ENCODE measurements around the gene CDT1.

Gene CDT1

GRCh38 chr16:88815901-88816589, 12.5 kb downstream of the CDT1 start:
- no CpG with 5 or more reads among the region's 19 CpGs for WGBS (ENCODE audit: extremely low coverage, insufficient coverage, low lambda C conversion rate)
- no peak overlapping the region for H2BK5ac ChIP-seq (ENCODE audit: low read length)
- no peak overlapping the region for H3K27ac ChIP-seq (ENCODE audit: low read depth, low read length)
- no peaks in the 10 kb centered on the region for H3K79me1 ChIP-seq (ENCODE audit: low read length)
- H3K4ac ChIP-seq (ENCODE audit: low read depth, low read length), result no peak overlapping the region
- H3K79me2 ChIP-seq (ENCODE audit: control insufficient read depth, insufficient read depth, low read length), result peaks cover 6% of the 10 kb centered on the region
- H3K4me3 ChIP-seq (ENCODE audit: low read length), result no peak overlapping the region
- no peak overlapping the region for H3K9ac ChIP-seq (ENCODE audit: low read length)
- H3K23ac ChIP-seq (ENCODE audit: low read length), result no peak overlapping the region
- H2BK120ac ChIP-seq (ENCODE audit: low read depth, low read length), result no peak overlapping the region
- no peak overlapping the region for H3K4me2 ChIP-seq (ENCODE audit: low read length)
- no peak overlapping the region for H3K56ac ChIP-seq (ENCODE audit: low read length)
- no peak overlapping the region for H4K8ac ChIP-seq (ENCODE audit: low read depth, low read length)
- no peaks in the 10 kb centered on the region for H3K4me1 ChIP-seq (ENCODE audit: control insufficient read depth, low read depth, low read length)
- no peak for DNase-seq
- H2BK15ac ChIP-seq (replicated peaks; ENCODE audit: low read depth), result no peak overlapping the region
- H3K27me3 ChIP-seq (ENCODE audit: insufficient read depth, low read length, poor library complexity), result no peaks in the 10 kb centered on the region
- H3K36me3 ChIP-seq (ENCODE audit: control insufficient read depth, insufficient read depth, low read length), result no peaks in the 10 kb centered on the region
- no peak overlapping the region for H4K5ac ChIP-seq (ENCODE audit: low read length)
- no peak overlapping the region for H2AK5ac ChIP-seq (ENCODE audit: low read length)
- no peak overlapping the region for H3K18ac ChIP-seq (ENCODE audit: low read length)

GRCh38 chr16:88816736-88817535, 13.3 kb downstream of the CDT1 start:
- Histone ChIP-seq H4K8ac (ENCODE audit: low read depth, low read length) (no peak overlapping the region), H3K27me3 (ENCODE audit: insufficient read depth, low read length, poor library complexity) (no peaks in the 10 kb centered on the region), H2BK5ac (ENCODE audit: low read length) (no peak overlapping the region), H3K79me2 (ENCODE audit: control insufficient read depth, insufficient read depth, low read length) (no peaks in the 10 kb centered on the region), H3K4ac (ENCODE audit: low read depth, low read length) (no peak overlapping the region), H3K4me1 (ENCODE audit: control insufficient read depth, low read depth, low read length) (no peaks in the 10 kb centered on the region), H3K23ac (ENCODE audit: low read length) (no peak overlapping the region), H3K27ac (ENCODE audit: low read depth, low read length) (no peak overlapping the region), H2BK120ac (ENCODE audit: low read depth, low read length) (no peak overlapping the region), H3K79me1 (ENCODE audit: low read length) (no peaks in the 10 kb centered on the region), H3K18ac (ENCODE audit: low read length) (no peak overlapping the region), H3K4me3 (ENCODE audit: low read length) (no peak overlapping the region), H3K9ac (ENCODE audit: low read length) (no peak overlapping the region), H3K56ac (ENCODE audit: low read length) (no peak overlapping the region), H3K4me2 (ENCODE audit: low read length) (no peak overlapping the region), H3K36me3 (ENCODE audit: control insufficient read depth, insufficient read depth, low read length) (no peaks in the 10 kb centered on the region), H2BK15ac (replicated peaks; ENCODE audit: low read depth) (no peak overlapping the region), H2AK5ac (ENCODE audit: low read length) (no peak overlapping the region), H4K5ac (ENCODE audit: low read length) (no peak overlapping the region)
- WGBS (ENCODE audit: extremely low coverage, insufficient coverage, low lambda C conversion rate), result no CpG with 5 or more reads among the region's 41 CpGs
- no peak for DNase-seq

GRCh38 chr16:88817785-88818574, 14.4 kb downstream of the CDT1 start:
- no peaks in the 10 kb centered on the region for H3K79me2 ChIP-seq (ENCODE audit: control insufficient read depth, insufficient read depth, low read length)
- H3K27ac ChIP-seq (ENCODE audit: low read depth, low read length), result no peak overlapping the region
- no peak overlapping the region for H2BK5ac ChIP-seq (ENCODE audit: low read length)
- H3K4me2 ChIP-seq (ENCODE audit: low read length), result no peak overlapping the region
- WGBS (ENCODE audit: extremely low coverage, insufficient coverage, low lambda C conversion rate), result no CpG with 5 or more reads among the region's 40 CpGs
- no peak overlapping the region for H3K4ac ChIP-seq (ENCODE audit: low read depth, low read length)
- no peak overlapping the region for H4K5ac ChIP-seq (ENCODE audit: low read length)
- H3K56ac ChIP-seq (ENCODE audit: low read length), result no peak overlapping the region
- no peaks in the 10 kb centered on the region for H3K4me1 ChIP-seq (ENCODE audit: control insufficient read depth, low read depth, low read length)
- H3K4me3 ChIP-seq (ENCODE audit: low read length), result no peak overlapping the region
- no peak overlapping the region for H3K18ac ChIP-seq (ENCODE audit: low read length)
- no peak overlapping the region for H2BK120ac ChIP-seq (ENCODE audit: low read depth, low read length)
- no peak overlapping the region for H4K8ac ChIP-seq (ENCODE audit: low read depth, low read length)
- no peak overlapping the region for H2BK15ac ChIP-seq (replicated peaks; ENCODE audit: low read depth)
- no peaks in the 10 kb centered on the region for H3K36me3 ChIP-seq (ENCODE audit: control insufficient read depth, insufficient read depth, low read length)
- no peak overlapping the region for H3K9ac ChIP-seq (ENCODE audit: low read length)
- H3K79me1 ChIP-seq (ENCODE audit: low read length), result no peaks in the 10 kb centered on the region
- DNase-seq, result no peak
- no peak overlapping the region for H2AK5ac ChIP-seq (ENCODE audit: low read length)
- H3K23ac ChIP-seq (ENCODE audit: low read length), result no peak overlapping the region
- H3K27me3 ChIP-seq (ENCODE audit: insufficient read depth, low read length, poor library complexity), result no peaks in the 10 kb centered on the region

GRCh38 chr16:88818575-88818874, 14.9 kb downstream of the CDT1 start:
- Histone ChIP-seq H2BK120ac (ENCODE audit: low read depth, low read length) (no peak overlapping the region), H2BK15ac (replicated peaks; ENCODE audit: low read depth) (no peak overlapping the region), H4K5ac (ENCODE audit: low read length) (no peak overlapping the region), H3K36me3 (ENCODE audit: control insufficient read depth, insufficient read depth, low read length) (no peaks in the 10 kb centered on the region), H3K4me3 (ENCODE audit: low read length) (no peak overlapping the region), H3K79me1 (ENCODE audit: low read length) (no peaks in the 10 kb centered on the region), H3K4ac (ENCODE audit: low read depth, low read length) (no peak overlapping the region), H3K4me2 (ENCODE audit: low read length) (no peak overlapping the region), H3K27ac (ENCODE audit: low read depth, low read length) (no peak overlapping the region), H3K56ac (ENCODE audit: low read length) (no peak overlapping the region), H4K8ac (ENCODE audit: low read depth, low read length) (no peak overlapping the region), H3K9ac (ENCODE audit: low read length) (no peak overlapping the region), H2AK5ac (ENCODE audit: low read length) (no peak overlapping the region), H3K27me3 (ENCODE audit: insufficient read depth, low read length, poor library complexity) (no peaks in the 10 kb centered on the region), H2BK5ac (ENCODE audit: low read length) (no peak overlapping the region), H3K23ac (ENCODE audit: low read length) (no peak overlapping the region), H3K79me2 (ENCODE audit: control insufficient read depth, insufficient read depth, low read length) (no peaks in the 10 kb centered on the region), H3K18ac (ENCODE audit: low read length) (no peak overlapping the region), H3K4me1 (ENCODE audit: control insufficient read depth, low read depth, low read length) (no peaks in the 10 kb centered on the region)
- WGBS (ENCODE audit: extremely low coverage, insufficient coverage, low lambda C conversion rate), result no CpG with 5 or more reads among the region's 18 CpGs
- DNase-seq, result no peak

GRCh38 chr16:88819126-88819525, 15.5 kb downstream of the CDT1 start:
- Histone ChIP-seq H2BK120ac (ENCODE audit: low read depth, low read length) (no peak overlapping the region), H4K5ac (ENCODE audit: low read length) (no peak overlapping the region), H3K4me1 (ENCODE audit: control insufficient read depth, low read depth, low read length) (no peaks in the 10 kb centered on the region), H3K36me3 (ENCODE audit: control insufficient read depth, insufficient read depth, low read length) (no peaks in the 10 kb centered on the region), H3K4me3 (ENCODE audit: low read length) (no peak overlapping the region), H3K18ac (ENCODE audit: low read length) (no peak overlapping the region), H2BK15ac (replicated peaks; ENCODE audit: low read depth) (no peak overlapping the region), H3K56ac (ENCODE audit: low read length) (no peak overlapping the region), H3K27ac (ENCODE audit: low read depth, low read length) (no peak overlapping the region), H3K79me1 (ENCODE audit: low read length) (no peaks in the 10 kb centered on the region), H2BK5ac (ENCODE audit: low read length) (no peak overlapping the region), H4K8ac (ENCODE audit: low read depth, low read length) (no peak overlapping the region), H3K79me2 (ENCODE audit: control insufficient read depth, insufficient read depth, low read length) (no peaks in the 10 kb centered on the region), H3K27me3 (ENCODE audit: insufficient read depth, low read length, poor library complexity) (no peaks in the 10 kb centered on the region), H3K4me2 (ENCODE audit: low read length) (no peak overlapping the region), H3K9ac (ENCODE audit: low read length) (no peak overlapping the region), H3K23ac (ENCODE audit: low read length) (no peak overlapping the region), H3K4ac (ENCODE audit: low read depth, low read length) (no peak overlapping the region), H2AK5ac (ENCODE audit: low read length) (no peak overlapping the region)
- no peak for DNase-seq
- WGBS (ENCODE audit: extremely low coverage, insufficient coverage, low lambda C conversion rate), result no CpG with 5 or more reads among the region's 16 CpGs
